ENCODE data around the gene EOLA2.
"Not testable (repeated sequence)": the region's sequence is repeated elsewhere in the genome, so short reads cannot be mapped to it uniquely, and the experiment has no call there.

Gene EOLA2

DNA sequence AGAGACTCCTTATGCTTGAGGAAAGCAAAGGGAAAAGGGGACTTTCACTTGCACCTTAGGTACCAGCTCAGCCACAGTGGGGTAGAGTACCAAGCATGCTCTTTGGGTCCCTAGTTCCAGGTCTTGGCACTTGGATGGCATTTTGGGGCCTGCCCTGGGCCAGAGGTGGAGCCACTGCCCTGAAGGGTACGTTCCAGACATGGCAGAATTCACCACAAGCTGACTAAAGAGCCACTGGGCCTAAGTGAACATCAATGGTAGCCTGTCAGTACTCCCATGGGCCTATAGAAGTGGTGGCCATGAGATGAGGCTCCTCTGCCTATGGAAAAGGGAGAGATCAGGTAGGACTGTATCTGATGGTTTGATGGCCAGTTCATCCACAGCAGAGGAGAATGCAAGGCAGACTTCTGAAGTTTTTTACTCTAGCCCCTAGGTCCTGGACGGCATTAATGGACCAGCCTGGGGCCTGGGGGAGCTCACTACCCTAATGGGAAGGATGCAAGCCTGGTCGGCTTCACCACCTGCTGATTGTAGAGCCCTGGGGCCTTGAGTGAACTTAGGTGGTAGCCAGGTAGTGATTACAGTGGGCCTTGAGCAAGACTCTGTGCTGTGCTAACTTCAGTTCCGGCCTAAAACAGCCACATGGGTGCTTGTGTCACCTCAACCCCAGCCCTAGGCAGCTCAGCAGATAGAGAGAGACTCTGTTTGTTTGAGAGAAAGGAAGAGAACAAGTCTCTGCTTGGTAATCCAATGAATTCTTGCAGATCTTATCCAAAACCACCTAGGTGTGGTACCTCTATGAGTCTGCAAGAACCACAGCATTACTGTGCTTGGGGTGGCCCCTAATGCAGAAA lies 28.7 kb downstream of the EOLA2 start:
- Histone ChIP-seq H3K4me3 (ENCODE audit: extremely low read depth, insufficient read depth, low read length, poor library complexity, severe bottlenecking) (no peak overlapping the region), H3K27ac (ENCODE audit: low read depth, low read length, severe bottlenecking) (no peak overlapping the region), H3K9me3 (ENCODE audit: control insufficient read depth, low read length) (no peaks in the 10 kb centered on the region), H3K4me1 (ENCODE audit: control insufficient read depth, insufficient read depth, low read length, poor library complexity, severe bottlenecking) (peaks cover under 1% of the 10 kb centered on the region), H3K36me3 (ENCODE audit: control insufficient read depth, insufficient read depth, low read length) (no peaks in the 10 kb centered on the region)
- WGBS, 2 experiments (ENCODE audit: insufficient coverage in 2 of 2) = 83 to 100% methylated on average over 1 to 2 of the region's 4 CpGs

- H3K27ac ChIP-seq (ENCODE audit: low read depth, low read length, severe bottlenecking) = no peak overlapping the region
- H3K4me3 ChIP-seq (ENCODE audit: extremely low read depth, insufficient read depth, low read length, poor library complexity, severe bottlenecking) = no peak overlapping the region
- no peaks in the 10 kb centered on the region for H3K36me3 ChIP-seq (ENCODE audit: control insufficient read depth, insufficient read depth, low read length)
- peaks cover 4% of the 10 kb centered on the region for H3K4me1 ChIP-seq (ENCODE audit: control insufficient read depth, insufficient read depth, low read length, poor library complexity, severe bottlenecking)
- no peaks in the 10 kb centered on the region for H3K9me3 ChIP-seq (ENCODE audit: control insufficient read depth, low read length)
Observed at GRCh38 chrX:149908727-149909126, 29.6 kb downstream of the EOLA2 start.

DNA sequence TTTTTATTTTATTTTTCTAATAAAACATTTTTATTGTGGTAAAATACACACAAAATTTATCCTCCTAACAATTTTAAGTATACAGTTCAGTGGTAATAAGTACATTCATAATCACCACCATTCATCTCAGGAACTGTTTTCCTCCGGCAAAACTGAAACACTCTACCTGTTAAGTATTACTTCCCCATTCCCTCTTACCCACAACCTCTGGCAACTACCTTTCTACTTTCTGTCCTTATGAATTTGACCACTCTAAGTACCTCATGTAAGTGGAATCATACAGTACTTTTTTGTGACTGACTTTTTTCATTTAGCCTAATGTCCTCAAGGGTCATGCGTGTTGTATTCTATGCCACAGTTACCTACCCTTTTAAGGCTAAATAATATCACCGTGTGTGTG lies 30.0 kb downstream of the EOLA2 start:
- no CpG with 5 or more reads among the region's 3 CpGs for WGBS, 2 experiments (ENCODE audit: insufficient coverage in 2 of 2)
- Histone ChIP-seq H3K36me3 (ENCODE audit: control insufficient read depth, insufficient read depth, low read length) (no peaks in the 10 kb centered on the region), H3K27ac (ENCODE audit: low read depth, low read length, severe bottlenecking) (no peak overlapping the region), H3K4me1 (ENCODE audit: control insufficient read depth, insufficient read depth, low read length, poor library complexity, severe bottlenecking) (peaks cover 4% of the 10 kb centered on the region), H3K9me3 (ENCODE audit: control insufficient read depth, low read length) (no peaks in the 10 kb centered on the region), H3K4me3 (ENCODE audit: extremely low read depth, insufficient read depth, low read length, poor library complexity, severe bottlenecking) (no peak overlapping the region)

- no peaks in the 10 kb centered on the region for H3K9me3 ChIP-seq (ENCODE audit: control insufficient read depth, low read length)
- no peaks in the 10 kb centered on the region for H3K36me3 ChIP-seq (ENCODE audit: control insufficient read depth, insufficient read depth, low read length)
- WGBS, 2 experiments (ENCODE audit: insufficient coverage in 2 of 2) = no CpG with 5 or more reads among the region's 6 CpGs
- no peak overlapping the region for H3K4me3 ChIP-seq (ENCODE audit: extremely low read depth, insufficient read depth, low read length, poor library complexity, severe bottlenecking)
- peaks cover 4% of the 10 kb centered on the region for H3K4me1 ChIP-seq (ENCODE audit: control insufficient read depth, insufficient read depth, low read length, poor library complexity, severe bottlenecking)
- no peak overlapping the region for H3K27ac ChIP-seq (ENCODE audit: low read depth, low read length, severe bottlenecking)
Observed at GRCh38 chrX:149903889-149904748, 34.2 kb downstream of the EOLA2 start.

DNA sequence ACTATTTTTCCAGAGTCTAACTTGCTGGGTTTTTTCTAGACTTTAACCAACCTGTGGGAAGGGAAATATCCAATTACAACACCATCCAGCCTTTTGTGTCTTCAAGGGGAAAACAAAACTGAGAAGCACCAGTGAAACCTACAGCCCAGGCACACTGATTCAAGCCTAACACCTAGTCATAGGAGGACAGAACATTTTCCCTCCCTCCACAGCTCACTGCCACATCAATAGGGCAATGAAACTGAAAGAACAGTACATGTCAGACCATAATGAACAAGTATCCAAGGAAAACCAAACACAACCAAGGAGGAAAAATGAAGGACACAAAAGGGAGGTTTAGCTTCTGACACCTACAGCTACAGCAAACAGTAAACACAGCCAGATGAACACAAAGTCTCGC lies 39.7 kb downstream of the EOLA2 start:
- WGBS, 2 experiments (ENCODE audit: insufficient coverage in 2 of 2) = no CpG with 5 or more reads among the region's 1 CpG

GRCh38 chrX:149890828-149891227 lies 47.5 kb downstream of the EOLA2 start:
- WGBS, 2 experiments (ENCODE audit: insufficient coverage in 2 of 2) = no CpG with 5 or more reads among the region's 2 CpGs

More for the DNA sequence above, 39.7 kb downstream of the EOLA2 start:
- H3K4me3 ChIP-seq (ENCODE audit: extremely low read depth, insufficient read depth, low read length, poor library complexity, severe bottlenecking) = no peak overlapping the region
- no peaks in the 10 kb centered on the region for H3K4me1 ChIP-seq (ENCODE audit: control insufficient read depth, insufficient read depth, low read length, poor library complexity, severe bottlenecking)
- H3K36me3 ChIP-seq (ENCODE audit: control insufficient read depth, insufficient read depth, low read length) = no peaks in the 10 kb centered on the region
- no peaks in the 10 kb centered on the region for H3K9me3 ChIP-seq (ENCODE audit: control insufficient read depth, low read length)
- H3K27ac ChIP-seq (ENCODE audit: low read depth, low read length, severe bottlenecking) = no peak overlapping the region

More at GRCh38 chrX:149890828-149891227, 47.5 kb downstream of the EOLA2 start:
- not testable (repeated sequence) for H3K4me1 ChIP-seq (ENCODE audit: control insufficient read depth, insufficient read depth, low read length, poor library complexity, severe bottlenecking); H3K27ac ChIP-seq (ENCODE audit: low read depth, low read length, severe bottlenecking); H3K36me3 ChIP-seq (ENCODE audit: control insufficient read depth, insufficient read depth, low read length); H3K4me3 ChIP-seq (ENCODE audit: extremely low read depth, insufficient read depth, low read length, poor library complexity, severe bottlenecking); H3K9me3 ChIP-seq (ENCODE audit: control insufficient read depth, low read length)
